Left renal cortex interstitium (tissue), 4 donors: Measurements from ENCODE around the gene RCVRN. TPM values are rescaled to one million over a fixed set of nuclear protein-coding genes. Genes with fewer than 3 reads are reported as not detected.
A peak's percentile ranks its signal among the peaks of the same experiment; 100 is the strongest.

Experiments
- DNase-seq, 4 donors: peaks; one replicate each; pipeline ENCODE4 v3.0.0-alpha.2; 2013; ENCODE audit warnings: low read depth in 4 of 4, low spot score in 2 of 4, missing footprints in 1 of 4
- polyA plus RNA-seq, 4 donors: library from polyadenylated mRNA; unstranded; fragments of 120-200 nt; gene quantifications; one replicate each; pipeline ENCODE4 v1.2.1, GENCODE V29; 2013; ENCODE audit not compliant: insufficient read length in 4 of 4

Gene RCVRN
- under 1 TPM in 3 of 4 donors, not detected in 1; 0.06 to 0.43 (median 0.14) TPM for polyA plus RNA-seq

- no peak for DNase-seq
Measured at GRCh38 chr17:9905078-9905415, at the start of gene RCVRN. Gene RCVRN, minus strand, starts transcription at chr17:9905271. Its CDS starts 91 bp downstream, at chr17:9905180.

GRCh38 chr17:9953492-9953891 is 48.4 kb upstream of the RCVRN start:
- no peak for DNase-seq

- no peak for DNase-seq
Measured at GRCh38 chr17:9951803-9952202, 46.7 kb upstream of the RCVRN start.

GRCh38 chr17:9948928-9949327 is 43.9 kb upstream of the RCVRN start:
- no peak for DNase-seq

GRCh38 chr17:9944704-9945103 is 39.6 kb upstream of the RCVRN start:
- DNase-seq = no peak

GRCh38 chr17:9943343-9943742 is 38.3 kb upstream of the RCVRN start:
- DNase-seq = no peak

GRCh38 chr17:9942885-9943284 is 37.8 kb upstream of the RCVRN start:
- DNase-seq = no peak

GRCh38 chr17:9941305-9941704 is 36.2 kb upstream of the RCVRN start:
- no peak for DNase-seq

GRCh38 chr17:9940841-9941240 is 35.8 kb upstream of the RCVRN start:
- no peak for DNase-seq

GRCh38 chr17:9938764-9939163 is 33.7 kb upstream of the RCVRN start:
- no peak for DNase-seq

GRCh38 chr17:9937901-9938300 is 32.8 kb upstream of the RCVRN start:
- DNase-seq = no peak

GRCh38 chr17:9937241-9937761 is 32.2 kb upstream of the RCVRN start:
- DNase-seq = no peak

- DNase-seq = no peak
Measured at GRCh38 chr17:9936095-9936494, 31.0 kb upstream of the RCVRN start.

- no peak for DNase-seq
Measured at GRCh38 chr17:9935408-9935807, 30.3 kb upstream of the RCVRN start.

GRCh38 chr17:9934331-9934730 is 29.3 kb upstream of the RCVRN start:
- no peak for DNase-seq

GRCh38 chr17:9932491-9932890 is 27.4 kb upstream of the RCVRN start:
- no peak for DNase-seq

GRCh38 chr17:9931144-9931741 is 26.2 kb upstream of the RCVRN start:
- DNase-seq = no peak

GRCh38 chr17:9929871-9930270 is 24.8 kb upstream of the RCVRN start:
- no peak for DNase-seq

- peak; percentile 36 to 73 (median 42) for DNase-seq
Measured at GRCh38 chr17:9928601-9929333, 23.7 kb upstream of the RCVRN start.

- no peak for DNase-seq
Measured at GRCh38 chr17:9926150-9926804, 21.2 kb upstream of the RCVRN start.

GRCh38 chr17:9925457-9925856 is 20.4 kb upstream of the RCVRN start:
- DNase-seq = no peak

GRCh38 chr17:9924735-9925191 is 19.7 kb upstream of the RCVRN start:
- peak; percentile 60 to 84 (median 68) for DNase-seq
